GM08714 (cell line): ENCODE measurements around the gene PDE12.
"Not testable (repeated sequence)": the region's sequence is repeated elsewhere in the genome, so short reads cannot be mapped to it uniquely, and the experiment has no call there.

Experiments
- H3K4me3 ChIP-seq: fragments of 200-500 bp; sonication (Bioruptor generic); 2 replicates; pipeline ENCODE4 v1.5.1; 2014; ENCODE audit warnings: mild to moderate bottlenecking, low read length, inconsistent platforms
- ZNF274 ChIP-seq: IDR thresholded peaks from 2 replicates; pipeline ENCODE4 v1.6.1; 2012; ENCODE audit warnings: mild to moderate bottlenecking, low read depth, low read length

Gene PDE12

DNA sequence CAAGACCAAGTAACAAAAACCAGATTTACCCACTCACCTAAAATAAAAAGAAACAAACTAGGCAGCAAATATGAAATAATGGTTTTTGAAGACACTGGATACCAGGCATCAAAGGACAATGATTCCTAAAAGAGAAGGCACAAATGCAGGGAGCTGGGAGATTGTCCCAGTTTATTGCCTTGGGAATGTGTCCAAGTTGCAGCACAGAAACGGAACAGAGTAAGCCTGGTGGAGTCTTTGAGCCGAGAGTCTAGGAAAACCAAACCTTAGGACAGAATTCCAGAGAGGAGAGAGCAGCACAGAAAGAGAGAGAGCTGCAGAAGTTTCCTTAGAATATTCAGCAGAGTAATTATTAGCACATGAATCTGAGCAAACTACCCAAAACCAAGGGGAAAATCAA lies 48.9 kb downstream of the PDE12 start:
- no peak overlapping the region for H3K4me3 ChIP-seq
- TF ChIP-seq ZNF274 = no peak

DNA sequence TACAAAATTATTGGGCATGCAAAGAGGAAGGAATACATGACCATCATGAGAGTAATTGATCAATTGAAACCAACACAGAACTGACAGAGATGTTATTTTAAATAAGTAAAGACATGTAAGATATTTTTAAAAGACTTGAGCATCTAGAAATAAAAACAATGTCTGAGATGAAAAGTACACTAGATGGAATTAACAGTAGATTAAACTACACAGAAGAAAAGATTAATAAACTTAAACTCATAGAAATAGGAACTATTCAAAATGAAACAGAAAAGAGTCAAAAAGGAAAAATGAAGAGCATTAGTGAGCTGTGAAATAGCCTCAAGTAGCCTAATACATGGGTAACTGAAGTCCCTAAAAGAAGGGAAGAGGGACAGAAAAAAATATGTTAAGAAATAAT lies 49.6 kb downstream of the PDE12 start:
- TF ChIP-seq ZNF274 = no peak
- H3K4me3 ChIP-seq = no peak overlapping the region

DNA sequence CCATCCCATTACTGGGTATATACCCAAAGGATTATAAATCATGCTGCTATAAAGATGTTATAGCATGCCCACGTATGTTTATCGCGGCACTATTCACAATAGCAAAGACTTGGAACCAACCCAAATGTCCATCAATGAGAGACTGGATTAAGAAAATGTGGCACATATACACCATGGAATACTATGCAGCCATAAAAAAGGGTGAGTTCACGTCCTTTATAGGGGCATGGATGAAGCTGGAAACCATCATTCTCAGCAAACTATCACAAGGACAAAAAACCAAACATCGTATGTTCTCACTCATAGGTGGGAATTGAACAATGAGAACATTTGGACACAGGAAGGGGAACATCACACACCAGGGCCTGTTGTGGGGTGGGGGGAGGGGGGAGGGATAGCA lies 55.8 kb downstream of the PDE12 start:
- not testable (repeated sequence) for H3K4me3 ChIP-seq

DNA sequence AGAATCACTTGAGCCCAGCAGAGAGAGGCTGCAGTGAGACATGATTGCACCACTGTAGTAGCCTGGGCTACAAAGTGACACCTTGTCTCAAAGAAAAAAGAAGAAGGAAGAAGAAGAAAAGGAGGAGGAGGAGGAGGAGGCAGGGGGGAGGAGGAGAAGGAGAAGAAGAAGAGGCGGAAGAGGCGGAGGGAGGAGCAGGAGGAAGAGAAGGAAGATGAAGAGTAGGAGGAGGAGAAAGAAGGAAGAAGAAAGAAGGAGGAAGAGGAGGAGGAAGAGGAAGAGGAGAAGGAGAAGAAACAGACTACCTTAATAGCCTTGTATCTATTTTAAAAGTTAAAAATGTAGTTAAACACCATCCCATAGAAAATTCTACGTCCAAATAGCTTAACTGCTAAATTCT lies 60.2 kb downstream of the PDE12 start:
- no peak overlapping the region for H3K4me3 ChIP-seq
- no peak for TF ChIP-seq ZNF274
